Osteoblast (primary cell): ENCODE results near the gene PHAX. TPM values are rescaled to one million over a fixed set of nuclear protein-coding genes. Genes with fewer than 3 reads are reported as not detected.
"Not testable (repeated sequence)": the region's sequence is repeated elsewhere in the genome, so short reads cannot be mapped to it uniquely, and the experiment has no call there.

Experiments
- DNase-seq: peaks from one replicate; pipeline ENCODE4 v3.0.0; 2011; ENCODE audit warnings: low spot score, mixed read lengths; ENCODE audit not compliant: insufficient read length; ENCODE audit errors: missing footprints
- H2AFZ ChIP-seq: 2 replicates; pipeline ENCODE4 v1.6.0; 2011; ENCODE audit warnings: mild to moderate bottlenecking, low read length
- H3K27ac ChIP-seq: 2 replicates; pipeline ENCODE4 v1.5.1; 2011; ENCODE audit warnings: mild to moderate bottlenecking, low read depth, low read length, moderate library complexity
- H3K27me3 ChIP-seq: 2 replicates; pipeline ENCODE4 v1.6.0; 2012; ENCODE audit warnings: mild to moderate bottlenecking, control low read depth, inconsistent platforms, low read length, moderate library complexity; ENCODE audit not compliant: insufficient read depth
- H3K36me3 ChIP-seq: 2 replicates; pipeline ENCODE4 v1.5.1; 2011; ENCODE audit warnings: mild to moderate bottlenecking, low read length, control low read depth, moderate library complexity; ENCODE audit not compliant: insufficient read depth
- H3K4me1 ChIP-seq: 2 replicates; pipeline ENCODE4 v1.5.1; 2011; ENCODE audit warnings: mild to moderate bottlenecking, low read length, control low read depth, moderate library complexity; ENCODE audit not compliant: insufficient read depth
- H3K4me2 ChIP-seq: 2 replicates; pipeline ENCODE4 v1.6.0; 2011; ENCODE audit warnings: mild to moderate bottlenecking, low read length; ENCODE audit not compliant: insufficient read depth
- H3K4me3 ChIP-seq: fragments of 200-600 bp; sonication (generic); 3 replicates; pipeline ENCODE4 v1.5.1; 2012; ENCODE audit warnings: mild to moderate bottlenecking, low read length, inconsistent platforms; ENCODE audit not compliant: insufficient read depth
- H3K79me2 ChIP-seq: 2 replicates; pipeline ENCODE4 v1.6.0; 2012; ENCODE audit warnings: mild to moderate bottlenecking, low read length, control low read depth, inconsistent platforms; ENCODE audit not compliant: insufficient read depth
- H3K9me3 ChIP-seq: 2 replicates; pipeline ENCODE4 v1.5.1; 2011; ENCODE audit warnings: low read depth, low read length, control low read depth
- H4K20me1 ChIP-seq: 2 replicates; pipeline ENCODE4 v1.6.0; 2012; ENCODE audit warnings: mild to moderate bottlenecking, low read length, control low read depth; ENCODE audit not compliant: insufficient read depth
- total RNA-seq: library from RNA; depleted of rRNA; stranded (reverse); fragments of >200 nt; gene quantifications from 2 replicates; pipeline ENCODE4 v1.2.3, GENCODE V29; 2012
- TF ChIP-seq, protein P1 (sequence below): IDR thresholded peaks from 2 replicates; pipeline ENCODE4 v1.5.1; 2011; ENCODE audit warnings: mild to moderate bottlenecking, low read depth, low read length, moderate library complexity; ENCODE audit errors: extremely low read depth

The PHAX gene, protein sequence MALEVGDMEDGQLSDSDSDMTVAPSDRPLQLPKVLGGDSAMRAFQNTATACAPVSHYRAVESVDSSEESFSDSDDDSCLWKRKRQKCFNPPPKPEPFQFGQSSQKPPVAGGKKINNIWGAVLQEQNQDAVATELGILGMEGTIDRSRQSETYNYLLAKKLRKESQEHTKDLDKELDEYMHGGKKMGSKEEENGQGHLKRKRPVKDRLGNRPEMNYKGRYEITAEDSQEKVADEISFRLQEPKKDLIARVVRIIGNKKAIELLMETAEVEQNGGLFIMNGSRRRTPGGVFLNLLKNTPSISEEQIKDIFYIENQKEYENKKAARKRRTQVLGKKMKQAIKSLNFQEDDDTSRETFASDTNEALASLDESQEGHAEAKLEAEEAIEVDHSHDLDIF
- total RNA-seq, result 55.4 and 61.9 TPM in 2 replicates

DNA sequence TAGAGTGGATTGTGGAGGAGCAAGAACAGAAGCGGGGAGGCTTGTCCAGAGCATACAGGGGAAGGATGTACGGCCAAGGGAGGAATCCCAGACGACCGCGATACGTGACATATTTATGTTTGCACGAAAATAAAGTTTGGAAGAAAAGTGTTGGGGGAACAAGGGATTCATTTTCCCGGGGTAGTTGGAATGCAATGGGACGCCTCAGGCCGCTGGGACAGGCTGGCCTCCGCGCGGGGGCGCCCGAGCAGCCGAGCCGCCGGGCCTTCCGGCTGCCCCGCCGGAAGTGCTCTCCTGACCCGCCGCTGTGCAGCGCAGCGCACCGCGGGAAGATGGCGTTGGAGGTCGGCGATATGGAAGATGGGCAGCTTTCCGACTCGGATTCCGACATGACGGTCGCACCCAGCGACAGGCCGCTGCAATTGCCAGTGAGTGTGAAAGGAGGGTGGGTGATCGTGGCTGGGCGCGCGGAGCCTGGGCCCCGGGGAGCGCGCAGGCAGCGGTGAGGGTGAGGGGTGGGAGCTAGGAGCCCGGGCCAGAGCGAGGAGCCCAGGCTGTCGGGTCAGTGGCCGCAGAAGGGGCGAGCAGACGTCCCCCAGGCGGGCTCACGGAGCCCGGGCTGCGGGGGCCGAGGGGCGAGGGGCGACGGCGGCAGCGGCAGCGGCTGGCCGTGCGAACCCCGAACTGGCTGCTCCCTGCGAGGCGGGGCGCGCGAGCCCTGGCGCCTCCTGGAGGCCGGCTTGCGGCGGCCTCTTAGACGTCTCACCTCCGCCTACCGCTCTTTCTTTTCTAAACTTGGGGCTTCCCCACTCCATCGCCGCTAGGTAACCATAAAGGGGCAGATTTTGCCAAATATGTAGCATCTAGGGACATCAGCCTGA lies at the start of gene PHAX:
Gene PHAX, plus strand, starts transcription at position 317 of the 881 bp plus-strand sequence. Its CDS starts 16 bp downstream, at position 333.
- Histone ChIP-seq H3K4me3 (peak within 1 kb of the TSS; percentile 100), H4K20me1 (peaks cover 8% of the 10 kb centered on the region), H3K4me1 (peaks cover 18% of the 10 kb centered on the region), H3K27ac (peak within 1 kb of the TSS; percentile 59), H3K9me3 (no peaks in the 10 kb centered on the region), H3K79me2 (peaks cover 49% of the 10 kb centered on the region), H3K27me3 (no peaks in the 10 kb centered on the region), H2AFZ (peak within 1 kb of the TSS; percentile 99), H3K4me2 (peak within 1 kb of the TSS; percentile 84), H3K36me3 (peaks cover 23% of the 10 kb centered on the region)
- peak; percentile 97 for DNase-seq
- TF ChIP-seq, protein P1, sequence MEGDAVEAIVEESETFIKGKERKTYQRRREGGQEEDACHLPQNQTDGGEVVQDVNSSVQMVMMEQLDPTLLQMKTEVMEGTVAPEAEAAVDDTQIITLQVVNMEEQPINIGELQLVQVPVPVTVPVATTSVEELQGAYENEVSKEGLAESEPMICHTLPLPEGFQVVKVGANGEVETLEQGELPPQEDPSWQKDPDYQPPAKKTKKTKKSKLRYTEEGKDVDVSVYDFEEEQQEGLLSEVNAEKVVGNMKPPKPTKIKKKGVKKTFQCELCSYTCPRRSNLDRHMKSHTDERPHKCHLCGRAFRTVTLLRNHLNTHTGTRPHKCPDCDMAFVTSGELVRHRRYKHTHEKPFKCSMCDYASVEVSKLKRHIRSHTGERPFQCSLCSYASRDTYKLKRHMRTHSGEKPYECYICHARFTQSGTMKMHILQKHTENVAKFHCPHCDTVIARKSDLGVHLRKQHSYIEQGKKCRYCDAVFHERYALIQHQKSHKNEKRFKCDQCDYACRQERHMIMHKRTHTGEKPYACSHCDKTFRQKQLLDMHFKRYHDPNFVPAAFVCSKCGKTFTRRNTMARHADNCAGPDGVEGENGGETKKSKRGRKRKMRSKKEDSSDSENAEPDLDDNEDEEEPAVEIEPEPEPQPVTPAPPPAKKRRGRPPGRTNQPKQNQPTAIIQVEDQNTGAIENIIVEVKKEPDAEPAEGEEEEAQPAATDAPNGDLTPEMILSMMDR, result peak; percentile 75

DNA sequence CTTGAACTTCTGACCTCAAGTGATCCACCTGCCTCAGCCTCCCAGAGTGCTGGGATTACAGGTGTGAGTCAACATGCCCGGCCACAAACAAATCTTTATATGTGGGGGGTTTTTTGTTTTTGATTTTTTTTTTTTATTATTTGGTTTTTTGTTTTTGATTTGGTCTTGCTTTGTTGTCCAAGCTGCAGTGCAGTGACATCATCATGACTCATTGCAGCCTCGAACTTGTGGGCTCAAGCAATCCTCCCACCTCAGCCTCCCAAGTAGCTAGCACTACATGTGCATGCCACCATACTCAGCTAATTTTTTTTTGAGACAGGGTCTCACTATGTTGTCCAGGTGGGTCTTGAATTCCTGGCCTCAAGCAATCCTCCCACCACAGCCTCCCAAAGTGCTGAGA lies 48.1 kb upstream of the PHAX start:
- TF ChIP-seq, protein P1, result no peak
- Histone ChIP-seq H3K4me2 (no peak overlapping the region), H3K4me3 (no peak overlapping the region), H2AFZ (no peak overlapping the region), H3K27ac (no peak overlapping the region), H3K79me2 (no peaks in the 10 kb centered on the region), H3K9me3 (no peaks in the 10 kb centered on the region), H3K4me1 (no peaks in the 10 kb centered on the region), H3K36me3 (peaks cover 61% of the 10 kb centered on the region), H4K20me1 (no peaks in the 10 kb centered on the region), H3K27me3 (no peaks in the 10 kb centered on the region)
- no peak for DNase-seq

DNA sequence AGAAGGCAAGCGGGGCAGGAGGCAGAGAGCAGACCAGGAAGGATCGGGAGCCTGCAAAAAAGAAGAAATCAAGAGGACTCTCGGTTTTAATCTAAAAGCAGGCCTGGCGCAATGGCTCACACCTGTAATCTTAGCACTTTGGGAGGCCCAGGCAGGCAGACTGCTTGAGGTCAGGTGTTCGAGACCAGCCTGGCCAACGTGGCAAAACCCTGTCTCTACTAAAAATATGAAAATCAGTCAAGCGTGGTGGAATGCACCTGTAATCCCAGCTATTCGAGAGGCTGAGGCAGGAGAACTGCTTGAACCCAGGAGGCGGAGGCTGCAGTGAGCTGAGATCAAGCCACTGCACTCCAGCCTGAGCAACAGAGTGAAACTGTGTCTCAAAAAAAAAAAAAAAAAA lies 45.6 kb upstream of the PHAX start:
- not testable (repeated sequence) for H3K79me2 ChIP-seq, DNase-seq, H2AFZ ChIP-seq, H4K20me1 ChIP-seq, H3K4me3 ChIP-seq, H3K4me2 ChIP-seq, H3K9me3 ChIP-seq, H3K4me1 ChIP-seq, H3K27me3 ChIP-seq, H3K27ac ChIP-seq
- peaks cover 52% of the 10 kb centered on the region for H3K36me3 ChIP-seq

DNA sequence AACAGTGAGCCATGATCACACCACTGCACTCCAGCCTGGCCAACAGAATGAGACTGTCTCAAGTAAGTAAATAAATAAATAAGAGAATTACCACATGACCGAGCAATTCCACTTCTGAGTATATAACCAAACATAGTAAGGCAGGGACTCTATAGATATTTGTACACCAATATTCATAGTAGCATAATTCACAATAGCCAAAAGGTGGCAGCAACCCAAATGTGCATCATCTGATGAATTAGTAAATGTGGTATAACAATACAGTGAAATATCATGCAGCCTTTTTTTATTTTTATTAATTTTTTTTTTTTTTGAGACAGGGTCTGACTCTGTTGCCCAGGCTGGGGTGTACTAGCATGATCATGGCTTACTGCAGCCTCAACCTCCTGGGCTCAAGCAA lies 38.8 kb upstream of the PHAX start:
- no peak for DNase-seq
- H3K4me2 ChIP-seq, result no peak overlapping the region
- H3K36me3 ChIP-seq, result peaks cover 9% of the 10 kb centered on the region

More for the DNA sequence above, 38.8 kb upstream of the PHAX start:
- Histone ChIP-seq H4K20me1 (no peaks in the 10 kb centered on the region), H3K9me3 (no peaks in the 10 kb centered on the region), H3K27me3 (no peaks in the 10 kb centered on the region), H3K4me1 (no peaks in the 10 kb centered on the region), H3K4me3 (no peak overlapping the region), H2AFZ (no peak overlapping the region), H3K27ac (no peak overlapping the region), H3K79me2 (no peaks in the 10 kb centered on the region)
- TF ChIP-seq, protein P1, result no peak
